Right lobe of liver (tissue), 4 donors: ENCODE data around the gene HSD11B2.

Experiments used
- POLR2A ChIP-seq: fragments of 450-650 bp; IDR thresholded peaks from one replicate; pipeline ENCODE4 v1.6.1; 2017; ENCODE audit warnings: antibody characterized with exemption, mild to moderate bottlenecking
- TF ChIP-seq, protein P1 (sequence below), 4 donors: fragments of 200-600 bp in 3 of 4; fragments of 450-650 bp in 1 of 4; IDR thresholded peaks; one replicate each; pipeline versions ENCODE4 v1.5.1 to v1.8.0; 2016 to 2022; ENCODE audit warnings: antibody characterized with exemption in 4 of 4, mild to moderate bottlenecking in 2 of 4
- donor health status: DM: no; HTN: no; CAD: no.
- donor health status: DM: no; HTN: no; CAD: no.
- donor health status: DM: no; HTN: yes; CAD: no.

DNA sequence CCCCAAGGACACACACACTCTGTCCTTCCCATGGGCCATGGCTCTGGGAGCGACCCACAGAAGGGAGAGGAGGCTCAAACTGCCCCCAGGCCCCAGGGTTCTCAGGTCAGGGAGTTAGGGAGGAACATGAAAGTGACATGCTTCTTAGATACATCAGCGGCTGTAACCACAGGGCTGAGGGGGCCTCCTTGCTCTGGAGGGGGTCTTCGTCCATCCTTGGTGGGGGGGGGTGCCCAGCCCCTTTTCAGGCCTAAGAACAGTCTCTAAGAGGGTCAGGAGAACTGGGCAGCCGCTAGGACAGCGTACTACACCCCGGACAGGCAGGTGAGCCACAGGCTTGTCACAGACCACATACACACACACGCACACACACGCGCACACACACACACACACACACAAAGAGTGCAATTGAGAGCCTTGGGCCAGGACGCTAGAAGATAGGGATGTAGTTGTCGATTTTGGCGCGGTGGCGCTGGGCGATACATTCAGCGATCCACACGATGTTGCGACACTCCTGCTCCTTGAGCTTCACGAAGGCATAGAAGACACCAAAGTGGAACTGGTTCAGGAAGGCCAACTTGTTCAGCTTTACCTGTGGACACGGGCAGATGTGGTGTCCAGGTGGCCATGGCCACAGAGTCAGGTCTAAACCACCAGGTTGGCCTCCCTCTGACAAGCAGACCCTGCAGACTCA lies 7.3 kb downstream of the HSD11B2 start:
- TF ChIP-seq, protein P1, sequence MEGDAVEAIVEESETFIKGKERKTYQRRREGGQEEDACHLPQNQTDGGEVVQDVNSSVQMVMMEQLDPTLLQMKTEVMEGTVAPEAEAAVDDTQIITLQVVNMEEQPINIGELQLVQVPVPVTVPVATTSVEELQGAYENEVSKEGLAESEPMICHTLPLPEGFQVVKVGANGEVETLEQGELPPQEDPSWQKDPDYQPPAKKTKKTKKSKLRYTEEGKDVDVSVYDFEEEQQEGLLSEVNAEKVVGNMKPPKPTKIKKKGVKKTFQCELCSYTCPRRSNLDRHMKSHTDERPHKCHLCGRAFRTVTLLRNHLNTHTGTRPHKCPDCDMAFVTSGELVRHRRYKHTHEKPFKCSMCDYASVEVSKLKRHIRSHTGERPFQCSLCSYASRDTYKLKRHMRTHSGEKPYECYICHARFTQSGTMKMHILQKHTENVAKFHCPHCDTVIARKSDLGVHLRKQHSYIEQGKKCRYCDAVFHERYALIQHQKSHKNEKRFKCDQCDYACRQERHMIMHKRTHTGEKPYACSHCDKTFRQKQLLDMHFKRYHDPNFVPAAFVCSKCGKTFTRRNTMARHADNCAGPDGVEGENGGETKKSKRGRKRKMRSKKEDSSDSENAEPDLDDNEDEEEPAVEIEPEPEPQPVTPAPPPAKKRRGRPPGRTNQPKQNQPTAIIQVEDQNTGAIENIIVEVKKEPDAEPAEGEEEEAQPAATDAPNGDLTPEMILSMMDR (IDR thresholded peaks at IDR 0.05) = no peak
- no peak for TF ChIP-seq POLR2A
